Measurements from ENCODE around the gene RXFP2. TPM values are rescaled to one million over a fixed set of nuclear protein-coding genes. Genes with fewer than 3 reads are reported as not detected.

RXFP2 gene
- total and polyA plus RNA-seq, 2 experiments from 2014 or later = not detected

DNA sequence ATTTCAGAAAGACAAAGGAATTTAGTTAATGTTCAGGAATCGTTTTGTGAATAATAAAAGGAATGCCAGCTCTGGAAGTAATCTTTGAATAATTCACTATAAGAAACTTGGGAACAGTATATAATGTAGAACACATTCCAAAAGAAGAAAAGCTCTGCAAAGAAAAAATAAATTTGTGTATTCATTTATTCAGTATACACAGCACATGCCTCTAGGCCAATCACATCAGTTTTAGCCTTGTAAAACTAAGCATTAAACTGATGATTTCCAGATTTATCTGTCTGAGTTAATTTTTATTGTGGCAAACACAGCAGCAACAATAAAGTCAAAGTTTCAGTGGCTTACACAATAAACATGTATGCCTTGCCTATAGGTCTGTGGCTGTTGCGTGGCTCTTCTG, 5.7 kb upstream of the RXFP2 start:
- TF ChIP-seq, protein P1, sequence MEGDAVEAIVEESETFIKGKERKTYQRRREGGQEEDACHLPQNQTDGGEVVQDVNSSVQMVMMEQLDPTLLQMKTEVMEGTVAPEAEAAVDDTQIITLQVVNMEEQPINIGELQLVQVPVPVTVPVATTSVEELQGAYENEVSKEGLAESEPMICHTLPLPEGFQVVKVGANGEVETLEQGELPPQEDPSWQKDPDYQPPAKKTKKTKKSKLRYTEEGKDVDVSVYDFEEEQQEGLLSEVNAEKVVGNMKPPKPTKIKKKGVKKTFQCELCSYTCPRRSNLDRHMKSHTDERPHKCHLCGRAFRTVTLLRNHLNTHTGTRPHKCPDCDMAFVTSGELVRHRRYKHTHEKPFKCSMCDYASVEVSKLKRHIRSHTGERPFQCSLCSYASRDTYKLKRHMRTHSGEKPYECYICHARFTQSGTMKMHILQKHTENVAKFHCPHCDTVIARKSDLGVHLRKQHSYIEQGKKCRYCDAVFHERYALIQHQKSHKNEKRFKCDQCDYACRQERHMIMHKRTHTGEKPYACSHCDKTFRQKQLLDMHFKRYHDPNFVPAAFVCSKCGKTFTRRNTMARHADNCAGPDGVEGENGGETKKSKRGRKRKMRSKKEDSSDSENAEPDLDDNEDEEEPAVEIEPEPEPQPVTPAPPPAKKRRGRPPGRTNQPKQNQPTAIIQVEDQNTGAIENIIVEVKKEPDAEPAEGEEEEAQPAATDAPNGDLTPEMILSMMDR (IDR thresholded peaks at IDR 0.05; ENCODE audit: low read depth, low read length) = no peak
- Histone ChIP-seq H3K36me3 (no peaks in the 10 kb centered on the region), H3K27me3 (no peaks in the 10 kb centered on the region), H3K4me1 (ENCODE audit: low read depth) (no peaks in the 10 kb centered on the region), H3K27ac (no peak overlapping the region), H3K4me3 (no peak overlapping the region), H3K9me3 (ENCODE audit: low read depth) (no peaks in the 10 kb centered on the region)
- no peak for DNase-seq (ENCODE audit: low read depth in 1 of 2, low spot score in 1 of 2)

DNA sequence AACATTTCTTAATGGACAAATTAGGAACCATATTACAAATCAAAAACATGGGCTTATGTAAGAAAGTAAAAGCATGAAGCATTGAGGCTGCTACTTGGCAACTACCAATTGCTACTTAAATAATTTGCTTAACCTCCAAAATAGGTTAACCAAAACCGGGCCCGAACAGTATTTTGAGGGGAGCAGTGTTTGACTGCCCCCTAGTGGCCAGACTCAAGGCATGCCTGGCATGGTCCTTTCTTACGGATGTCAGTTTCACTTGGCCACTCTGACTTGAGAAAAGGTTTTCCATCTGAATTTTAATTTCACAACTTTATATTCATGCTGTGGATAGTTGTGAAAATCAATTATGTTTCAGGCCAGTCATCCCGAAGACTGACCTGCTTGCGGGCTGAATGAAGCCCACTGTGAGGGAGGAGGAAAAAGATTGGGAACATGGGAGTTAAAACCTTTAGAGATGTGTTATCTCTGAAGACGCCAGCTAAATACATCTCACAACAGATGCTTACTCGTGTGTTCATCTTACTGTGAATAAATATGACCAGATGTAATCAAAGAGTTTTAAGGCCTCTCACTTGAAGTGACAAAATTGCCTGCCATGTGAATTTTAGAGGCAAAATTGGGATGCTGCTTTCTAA, 2.9 kb downstream of the RXFP2 start:
- no peak overlapping the region for H3K27ac ChIP-seq
- TF ChIP-seq, protein P1 (IDR thresholded peaks at IDR 0.05; ENCODE audit: low read depth, low read length) = peak; percentile 96
- no peaks in the 10 kb centered on the region for H3K36me3 ChIP-seq
- no peaks in the 10 kb centered on the region for H3K27me3 ChIP-seq
- DNase-seq (ENCODE audit: low read depth in 1 of 2, low spot score in 1 of 2) = peak; percentile 77 to 85
- H3K4me1 ChIP-seq (ENCODE audit: low read depth) = no peaks in the 10 kb centered on the region
- H3K9me3 ChIP-seq (ENCODE audit: low read depth) = no peaks in the 10 kb centered on the region
- no peak overlapping the region for H3K4me3 ChIP-seq

DNA sequence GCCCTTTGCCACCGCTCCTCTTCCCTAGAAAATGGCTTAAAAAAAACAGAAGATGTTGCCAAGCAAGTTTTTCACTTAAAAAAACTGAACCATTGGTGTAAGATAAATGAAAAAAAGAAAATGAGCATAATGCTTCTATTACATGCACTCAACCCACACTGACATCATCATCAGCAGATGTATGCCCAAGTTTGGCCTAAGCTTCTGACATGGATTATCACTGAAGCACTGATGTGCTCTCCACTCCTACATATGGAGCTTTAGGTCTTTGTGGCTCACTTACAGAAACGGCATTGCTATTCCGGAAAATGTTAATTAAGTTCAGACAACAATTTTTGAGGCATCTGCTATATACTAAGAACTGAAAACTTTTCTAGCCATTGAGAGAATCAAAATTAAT, 8.0 kb downstream of the RXFP2 start:
- no peaks in the 10 kb centered on the region for H3K4me1 ChIP-seq (ENCODE audit: low read depth)
- no peaks in the 10 kb centered on the region for H3K9me3 ChIP-seq (ENCODE audit: low read depth)
- TF ChIP-seq, protein P1 (IDR thresholded peaks at IDR 0.05; ENCODE audit: low read depth, low read length) = no peak
- no peaks in the 10 kb centered on the region for H3K27me3 ChIP-seq
- DNase-seq (ENCODE audit: low read depth in 1 of 2, low spot score in 1 of 2) = no peak
- H3K36me3 ChIP-seq = no peaks in the 10 kb centered on the region
- no peak overlapping the region for H3K4me3 ChIP-seq
- H3K27ac ChIP-seq = no peak overlapping the region

DNA sequence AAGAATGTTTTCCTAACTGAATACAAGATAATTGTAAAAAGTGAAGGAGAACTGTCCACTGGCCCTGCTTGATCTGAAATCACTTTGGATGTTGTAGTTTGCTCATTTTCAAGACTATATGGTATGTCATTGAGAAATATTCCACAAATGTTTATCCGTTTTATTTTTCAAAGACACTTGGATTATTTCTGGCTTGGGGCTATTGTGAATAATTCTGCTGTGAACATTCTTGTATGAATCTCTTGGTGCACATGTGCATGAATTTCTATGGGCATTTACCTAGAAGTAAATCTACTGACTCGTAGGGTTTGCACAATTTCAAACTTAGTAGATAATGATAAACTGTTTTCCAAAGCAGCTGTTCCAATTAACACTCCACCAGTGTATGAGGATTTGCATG, 8.6 kb downstream of the RXFP2 start:
- TF ChIP-seq, protein P1 (IDR thresholded peaks at IDR 0.05; ENCODE audit: low read depth, low read length) = no peak
- DNase-seq (ENCODE audit: low read depth in 1 of 2, low spot score in 1 of 2) = no peak
- no peaks in the 10 kb centered on the region for H3K27me3 ChIP-seq
- no peaks in the 10 kb centered on the region for H3K36me3 ChIP-seq
- H3K4me1 ChIP-seq (ENCODE audit: low read depth) = no peaks in the 10 kb centered on the region
- no peak overlapping the region for H3K27ac ChIP-seq
- H3K4me3 ChIP-seq = no peak overlapping the region
- H3K9me3 ChIP-seq (ENCODE audit: low read depth) = no peaks in the 10 kb centered on the region

DNA sequence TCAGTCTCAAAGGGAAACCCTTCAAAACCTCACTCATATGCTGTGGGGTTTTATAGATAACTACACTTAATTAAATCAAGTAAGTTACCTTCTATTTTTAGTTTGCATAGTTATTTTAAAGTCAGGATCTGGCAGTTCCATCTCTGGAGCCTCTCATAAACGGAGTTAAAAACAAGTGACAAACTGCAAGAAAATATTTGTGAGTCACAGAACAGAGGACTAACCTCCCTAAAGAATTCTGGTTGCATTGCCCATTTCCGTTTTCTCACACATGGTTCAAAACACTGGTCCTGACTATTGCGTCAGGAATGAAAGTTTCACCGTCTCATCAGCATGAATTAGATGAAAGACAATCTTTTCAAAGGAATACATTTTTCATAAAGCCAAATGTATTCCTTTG, 10.6 kb downstream of the RXFP2 start:
- H3K27ac ChIP-seq = no peak overlapping the region
- TF ChIP-seq, protein P1 (IDR thresholded peaks at IDR 0.05; ENCODE audit: low read depth, low read length) = no peak

More for the DNA sequence above, 10.6 kb downstream of the RXFP2 start:
- no peaks in the 10 kb centered on the region for H3K4me1 ChIP-seq (ENCODE audit: low read depth)
- H3K36me3 ChIP-seq = no peaks in the 10 kb centered on the region
- peak in 1 of 2 donors; percentile 87 for DNase-seq (ENCODE audit: low read depth in 1 of 2, low spot score in 1 of 2)
- H3K27me3 ChIP-seq = no peaks in the 10 kb centered on the region
- H3K4me3 ChIP-seq = no peak overlapping the region
- H3K9me3 ChIP-seq (ENCODE audit: low read depth) = no peaks in the 10 kb centered on the region

Measured in cardiac muscle cell (in vitro differentiated cells and primary cell).